GM12892 (cell line): Measurements from ENCODE around the gene TUSC2.

Experiments
- POLR2A ChIP-seq: IDR thresholded peaks from 2 replicates; pipeline ENCODE4 v1.6.1; 2011; ENCODE audit warnings: low read depth, low read length, control low read depth
- POLR2AphosphoS5 ChIP-seq: IDR thresholded peaks from 2 replicates; pipeline ENCODE4 v1.6.1; 2011; ENCODE audit warnings: low read depth, low read length, control low read depth
- TAF1 ChIP-seq: IDR thresholded peaks from 2 replicates; pipeline ENCODE4 v1.6.1; 2011; ENCODE audit warnings: low read depth, mild to moderate bottlenecking, control low read depth, low read length, borderline replicate concordance

GRCh38 chr3:50302095-50303012, 25.7 kb downstream of the TUSC2 start:
- no peak for TF ChIP-seq POLR2A
- no peak for TF ChIP-seq POLR2AphosphoS5
- TF ChIP-seq TAF1: no peak
